Measurements from ENCODE around the gene EPOP.

Gene EPOP

GRCh38 chr17:38716368-38717005 is 41.7 kb upstream of the EPOP start:
- TF ChIP-seq, protein P1, sequence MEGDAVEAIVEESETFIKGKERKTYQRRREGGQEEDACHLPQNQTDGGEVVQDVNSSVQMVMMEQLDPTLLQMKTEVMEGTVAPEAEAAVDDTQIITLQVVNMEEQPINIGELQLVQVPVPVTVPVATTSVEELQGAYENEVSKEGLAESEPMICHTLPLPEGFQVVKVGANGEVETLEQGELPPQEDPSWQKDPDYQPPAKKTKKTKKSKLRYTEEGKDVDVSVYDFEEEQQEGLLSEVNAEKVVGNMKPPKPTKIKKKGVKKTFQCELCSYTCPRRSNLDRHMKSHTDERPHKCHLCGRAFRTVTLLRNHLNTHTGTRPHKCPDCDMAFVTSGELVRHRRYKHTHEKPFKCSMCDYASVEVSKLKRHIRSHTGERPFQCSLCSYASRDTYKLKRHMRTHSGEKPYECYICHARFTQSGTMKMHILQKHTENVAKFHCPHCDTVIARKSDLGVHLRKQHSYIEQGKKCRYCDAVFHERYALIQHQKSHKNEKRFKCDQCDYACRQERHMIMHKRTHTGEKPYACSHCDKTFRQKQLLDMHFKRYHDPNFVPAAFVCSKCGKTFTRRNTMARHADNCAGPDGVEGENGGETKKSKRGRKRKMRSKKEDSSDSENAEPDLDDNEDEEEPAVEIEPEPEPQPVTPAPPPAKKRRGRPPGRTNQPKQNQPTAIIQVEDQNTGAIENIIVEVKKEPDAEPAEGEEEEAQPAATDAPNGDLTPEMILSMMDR (conservative IDR thresholded peaks at IDR 0.05): no peak
- no peak for TF ChIP-seq ZFX (IDR thresholded peaks at IDR 0.05)
- no peak overlapping the region for H3K27ac ChIP-seq

- no peak for TF ChIP-seq ZFX (IDR thresholded peaks at IDR 0.05)
- TF ChIP-seq, protein P1 (conservative IDR thresholded peaks at IDR 0.05): no peak
- H3K27ac ChIP-seq: no peak overlapping the region; the same call in 1 of the 2 replicates
These were observed 40.6 kb upstream of the EPOP start for GRCh38 chr17:38715216-38715943.

GRCh38 chr17:38713456-38714075 is 38.8 kb upstream of the EPOP start:
- no peak overlapping the region for H3K27ac ChIP-seq
- TF ChIP-seq, protein P1 (conservative IDR thresholded peaks at IDR 0.05): no peak
- no peak for TF ChIP-seq ZFX (IDR thresholded peaks at IDR 0.05)

DNA sequence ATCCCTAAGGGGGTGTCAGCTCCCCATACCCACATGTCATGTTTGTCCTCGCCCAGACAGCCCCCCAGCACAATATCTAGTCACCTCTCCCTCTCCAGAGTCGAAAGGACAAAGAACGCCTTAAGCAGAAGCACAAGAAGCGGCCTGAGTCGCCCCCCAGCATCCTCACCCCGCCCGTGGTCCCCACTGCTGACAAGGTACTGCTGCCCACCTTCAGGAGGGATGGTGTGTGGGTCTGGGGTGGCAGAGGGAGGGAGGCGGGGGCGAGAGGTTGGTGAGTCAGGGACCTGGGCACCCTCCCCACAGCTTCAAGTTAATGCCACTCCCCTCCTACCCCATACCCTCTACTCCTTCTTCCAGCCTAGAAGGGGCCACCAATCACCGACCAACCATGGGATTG is 37.8 kb upstream of the EPOP start:
- TF ChIP-seq, protein P1 (conservative IDR thresholded peaks at IDR 0.05): no peak
- no peak for TF ChIP-seq ZFX (IDR thresholded peaks at IDR 0.05)
- no peak overlapping the region for H3K27ac ChIP-seq

GRCh38 chr17:38711792-38712571 is 37.2 kb upstream of the EPOP start:
- TF ChIP-seq, protein P1 (conservative IDR thresholded peaks at IDR 0.05): no peak
- TF ChIP-seq ZFX (IDR thresholded peaks at IDR 0.05): no peak
- no peak overlapping the region for H3K27ac ChIP-seq

DNA sequence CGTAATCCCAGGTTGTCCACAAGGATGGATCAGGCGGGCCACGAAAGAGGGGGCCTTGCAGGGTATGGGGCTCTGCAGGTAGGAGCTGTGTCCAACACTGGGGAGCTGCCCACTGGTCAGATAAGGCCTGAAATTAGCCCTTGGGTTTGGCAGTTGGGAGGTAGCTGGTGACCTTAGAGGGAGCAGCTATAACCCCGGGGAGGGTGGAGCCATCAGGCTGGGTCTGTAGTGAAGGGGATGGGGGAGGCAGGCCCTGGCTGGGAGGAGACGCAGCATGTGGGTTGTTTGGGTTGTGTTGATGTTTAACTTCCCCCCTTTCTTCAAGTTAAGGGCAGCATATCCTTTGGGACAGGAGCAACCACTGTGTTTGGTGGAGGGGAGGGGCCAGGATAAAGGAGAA is 36.2 kb upstream of the EPOP start:
- H3K27ac ChIP-seq: no peak overlapping the region
- TF ChIP-seq, protein P1 (conservative IDR thresholded peaks at IDR 0.05): no peak
